Uterus (tissue), 4 donors: ENCODE results near the gene PKNOX2. TPM values are rescaled to one million over a fixed set of nuclear protein-coding genes. Genes with fewer than 3 reads are reported as not detected.
A peak's percentile ranks its signal among the peaks of the same experiment; 100 is the strongest.

Experiments
- DNase-seq, 2 donors: peaks; one replicate each; pipeline ENCODE4 v3.0.0-alpha.2; 2019 to 2020
- H3K27ac ChIP-seq, 2 donors: fragments of 200-600 bp; sonication (generic); 1 replicate in 1 of 2; 2 replicates in 1 of 2; pipeline ENCODE4 v1.5.1; 2016 to 2018
- H3K27me3 ChIP-seq, 2 donors: fragments of 200-600 bp; sonication (generic); one replicate each; pipeline ENCODE4 v1.5.1; 2018 to 2019; ENCODE audit warnings: control low read depth in 1 of 2
- H3K36me3 ChIP-seq, 2 donors: fragments of 200-600 bp; sonication (generic); one replicate each; pipeline ENCODE4 v1.5.1; 2019; ENCODE audit warnings: control low read depth in 1 of 2
- H3K4me1 ChIP-seq, 2 donors: fragments of 200-600 bp; sonication (generic); one replicate each; pipeline ENCODE4 v1.5.1; 2018 to 2019; ENCODE audit warnings: control low read depth in 1 of 2
- H3K4me3 ChIP-seq, 2 donors: fragments of 200-600 bp; sonication (generic); 1 replicate in 1 of 2; 2 replicates in 1 of 2; pipeline ENCODE4 v1.5.1; 2018 to 2019; ENCODE audit warnings: mild to moderate bottlenecking in 1 of 2
- H3K9me3 ChIP-seq, 2 donors: fragments of 200-600 bp; sonication (generic); one replicate each; pipeline ENCODE4 v1.5.1; 2019; ENCODE audit warnings: control low read depth in 1 of 2
- POLR2A ChIP-seq, 2 donors: fragments of 450-650 bp; IDR thresholded peaks; one replicate each; pipeline ENCODE4 v1.6.1; 2016; ENCODE audit warnings: antibody characterized with exemption in 2 of 2, mild to moderate bottlenecking in 1 of 2, moderate library complexity in 1 of 2
- intact Hi-C: fragments of 100-400 bp; cut with DNase I; formaldehyde crosslinking; loops from one replicate; pipeline ENCODE4 v1.15.1; 2023; ENCODE audit warnings: low total_unique reads
- total RNA-seq, 4 donors: library from RNA; depleted of rRNA in 3 of 4; stranded (reverse); fragments of >200 nt in 3 of 4; gene quantifications; one replicate each; pipeline versions ENCODE4 v1.1.0 to v1.2.4, GENCODE V29; 2014 to 2023
- TF ChIP-seq, protein P1 (sequence below), 4 experiments: fragments of 200-600 bp in 2 of 4; fragments of 450-650 bp in 2 of 4; sonication (generic) in 2 of 4; IDR thresholded peaks; one replicate each; pipeline ENCODE4 v1.5.1; 2016 to 2019; ENCODE audit warnings: antibody characterized with exemption in 4 of 4, mild to moderate bottlenecking in 2 of 4, moderate library complexity in 1 of 4
- donor health status: DM: yes; HTN: yes; CAD: no.

PKNOX2 gene
- total RNA-seq, 4 donors from 2014 or later = 0.29 to 22.7 (median 3.3) TPM

GRCh38 chr11:125425601-125426000 lies 261.1 kb downstream of the PKNOX2 start:
- TF ChIP-seq, protein P1, sequence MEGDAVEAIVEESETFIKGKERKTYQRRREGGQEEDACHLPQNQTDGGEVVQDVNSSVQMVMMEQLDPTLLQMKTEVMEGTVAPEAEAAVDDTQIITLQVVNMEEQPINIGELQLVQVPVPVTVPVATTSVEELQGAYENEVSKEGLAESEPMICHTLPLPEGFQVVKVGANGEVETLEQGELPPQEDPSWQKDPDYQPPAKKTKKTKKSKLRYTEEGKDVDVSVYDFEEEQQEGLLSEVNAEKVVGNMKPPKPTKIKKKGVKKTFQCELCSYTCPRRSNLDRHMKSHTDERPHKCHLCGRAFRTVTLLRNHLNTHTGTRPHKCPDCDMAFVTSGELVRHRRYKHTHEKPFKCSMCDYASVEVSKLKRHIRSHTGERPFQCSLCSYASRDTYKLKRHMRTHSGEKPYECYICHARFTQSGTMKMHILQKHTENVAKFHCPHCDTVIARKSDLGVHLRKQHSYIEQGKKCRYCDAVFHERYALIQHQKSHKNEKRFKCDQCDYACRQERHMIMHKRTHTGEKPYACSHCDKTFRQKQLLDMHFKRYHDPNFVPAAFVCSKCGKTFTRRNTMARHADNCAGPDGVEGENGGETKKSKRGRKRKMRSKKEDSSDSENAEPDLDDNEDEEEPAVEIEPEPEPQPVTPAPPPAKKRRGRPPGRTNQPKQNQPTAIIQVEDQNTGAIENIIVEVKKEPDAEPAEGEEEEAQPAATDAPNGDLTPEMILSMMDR (IDR thresholded peaks at IDR 0.05) = no peak
- no peak for TF ChIP-seq POLR2A (IDR thresholded peaks at IDR 0.05)
- Histone ChIP-seq H3K9me3 (no peaks in the 10 kb centered on the region), H3K4me3 (no peak overlapping the region), H3K27ac (no peak overlapping the region), H3K27me3 (no peaks in the 10 kb centered on the region), H3K36me3 (no peaks in the 10 kb centered on the region), H3K4me1 (no peaks in the 10 kb centered on the region)
- peak in 1 of 2 donors; percentile 61 for DNase-seq
- intact Hi-C loops = no loop called here

DNA sequence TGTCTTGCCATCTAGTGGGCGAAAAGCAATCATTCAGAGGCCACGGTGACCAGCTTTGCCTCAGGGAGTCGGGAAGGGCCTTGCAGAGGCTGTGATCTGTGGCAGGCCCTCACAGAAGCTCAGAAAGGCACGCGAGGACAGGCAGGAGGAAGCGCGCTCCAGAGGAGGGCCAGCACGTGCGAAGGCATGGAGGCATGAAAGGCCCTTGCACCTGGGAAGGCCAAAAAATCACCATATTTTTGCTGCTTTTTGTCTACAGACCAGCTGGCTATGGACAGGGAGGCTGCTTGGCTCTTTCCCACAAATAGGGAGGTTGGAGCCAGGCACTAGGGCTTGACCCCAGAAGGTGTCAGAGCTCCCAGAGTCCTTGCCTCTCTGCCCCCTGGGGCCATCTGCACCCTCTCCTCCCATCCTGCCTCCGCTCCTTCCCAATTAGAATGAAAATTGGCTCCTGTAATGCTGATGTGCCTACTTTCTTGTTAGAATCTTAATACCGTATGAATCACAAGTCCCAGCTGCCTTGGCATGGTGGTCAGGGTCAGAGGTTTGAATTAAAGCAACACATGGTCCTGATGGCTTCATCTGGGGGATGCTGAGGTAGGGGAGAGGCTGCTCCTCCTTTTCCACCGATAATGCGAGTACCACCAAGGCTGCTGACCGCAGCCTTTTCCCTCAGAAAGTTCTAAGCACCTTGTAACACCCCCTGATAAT lies 262.4 kb downstream of the PKNOX2 start:
- no peaks in the 10 kb centered on the region for H3K4me1 ChIP-seq
- TF ChIP-seq, protein P1 (IDR thresholded peaks at IDR 0.05) = no peak
- no peak for TF ChIP-seq POLR2A (IDR thresholded peaks at IDR 0.05)
- no peaks in the 10 kb centered on the region for H3K36me3 ChIP-seq
- no peak overlapping the region for H3K4me3 ChIP-seq
- intact Hi-C loops = no loop called here
- no peaks in the 10 kb centered on the region for H3K27me3 ChIP-seq
- DNase-seq = no peak
- no peak overlapping the region for H3K27ac ChIP-seq
- H3K9me3 ChIP-seq = no peaks in the 10 kb centered on the region

GRCh38 chr11:125428486-125429173 lies 264.1 kb downstream of the PKNOX2 start:
- H3K9me3 ChIP-seq = no peaks in the 10 kb centered on the region
- no peak overlapping the region for H3K27ac ChIP-seq
- H3K27me3 ChIP-seq = no peaks in the 10 kb centered on the region
- H3K4me1 ChIP-seq = no peaks in the 10 kb centered on the region
- intact Hi-C loops = no loop called here
- DNase-seq = no peak
- no peak overlapping the region for H3K4me3 ChIP-seq
- TF ChIP-seq POLR2A (IDR thresholded peaks at IDR 0.05) = no peak
- TF ChIP-seq, protein P1 (IDR thresholded peaks at IDR 0.05) = no peak
- no peaks in the 10 kb centered on the region for H3K36me3 ChIP-seq

DNA sequence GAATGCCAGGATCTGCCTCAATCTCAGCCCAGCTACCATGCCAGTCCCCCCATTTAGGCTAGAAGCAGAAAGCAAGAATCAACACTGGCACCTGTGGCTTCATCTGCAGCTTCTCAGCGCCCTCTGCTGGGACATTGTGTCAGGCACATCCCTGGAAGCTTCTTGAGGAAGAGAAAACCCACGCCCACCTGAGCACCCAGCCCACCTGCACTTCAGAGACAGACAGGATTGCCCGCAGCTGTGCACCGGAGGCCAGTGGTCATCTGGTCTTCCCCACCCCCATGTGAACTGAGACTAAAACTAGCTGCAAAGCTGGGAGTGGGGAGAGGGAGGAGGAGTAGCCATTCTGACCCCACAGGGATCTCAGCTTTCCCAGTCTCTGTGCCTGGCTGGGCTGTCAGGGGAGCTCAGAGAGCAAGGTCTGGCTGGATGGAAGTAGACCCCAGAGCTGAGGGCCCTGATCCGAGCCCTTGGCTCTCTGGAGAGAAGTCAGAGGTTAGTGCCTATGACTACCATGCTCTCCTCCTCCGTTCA lies 264.7 kb downstream of the PKNOX2 start:
- intact Hi-C loops = no loop called here
- peak in 1 of 2 donors; percentile 44 for DNase-seq
- no peak for TF ChIP-seq POLR2A (IDR thresholded peaks at IDR 0.05)
- TF ChIP-seq, protein P1 (IDR thresholded peaks at IDR 0.05) = peak in 2 of 4 experiments; percentile 9 to 30
- H3K36me3 ChIP-seq = no peaks in the 10 kb centered on the region
- no peak overlapping the region for H3K27ac ChIP-seq
- H3K4me1 ChIP-seq = no peaks in the 10 kb centered on the region
- H3K9me3 ChIP-seq = no peaks in the 10 kb centered on the region
- H3K4me3 ChIP-seq = no peak overlapping the region
- H3K27me3 ChIP-seq = no peaks in the 10 kb centered on the region
